Stimulated activated CD4-positive, alpha-beta T cell treated with anti-CD3 and anti-CD28 coated beads, TNF-alpha, amount 100 ng/mL, for 48 hours (primary cell): ENCODE measurements around the gene LMTK3.
"Not testable (repeated sequence)": the region's sequence is repeated elsewhere in the genome, so short reads cannot be mapped to it uniquely, and the experiment has no call there.

ENCODE experiments used
- DNase-seq, 3 donors: peaks; one replicate each; pipeline ENCODE4 v3.0.0-alpha.2; 2020; ENCODE audit warnings: low read depth in 3 of 3

The LMTK3 gene

GRCh38 chr19:48539503-48540096 is 28.0 kb upstream of the LMTK3 start:
- DNase-seq: no peak

- DNase-seq: not testable (repeated sequence)
These were observed 26.4 kb upstream of the LMTK3 start for GRCh38 chr19:48538057-48538456.

GRCh38 chr19:48537541-48537940 is 25.9 kb upstream of the LMTK3 start:
- no peak for DNase-seq

GRCh38 chr19:48533770-48534169 is 22.1 kb upstream of the LMTK3 start:
- no peak for DNase-seq

GRCh38 chr19:48530770-48531169 is 19.1 kb upstream of the LMTK3 start:
- DNase-seq: no peak

GRCh38 chr19:48530066-48530720 is 18.6 kb upstream of the LMTK3 start:
- DNase-seq: no peak

- DNase-seq: no peak
These were observed 17.5 kb upstream of the LMTK3 start for GRCh38 chr19:48529156-48529555.

GRCh38 chr19:48524732-48525131 is 13.1 kb upstream of the LMTK3 start:
- DNase-seq: no peak

GRCh38 chr19:48524221-48524620 is 12.6 kb upstream of the LMTK3 start:
- no peak for DNase-seq

GRCh38 chr19:48520134-48520533 is 8.5 kb upstream of the LMTK3 start:
- no peak for DNase-seq

- not testable (repeated sequence) for DNase-seq
These were observed 7.8 kb upstream of the LMTK3 start for GRCh38 chr19:48519426-48519825.

- DNase-seq: no peak
These were observed 6.6 kb upstream of the LMTK3 start for GRCh38 chr19:48518207-48518606.

- DNase-seq: no peak
These were observed 4.9 kb upstream of the LMTK3 start for GRCh38 chr19:48516536-48516935.

GRCh38 chr19:48514123-48514458 is 2.5 kb upstream of the LMTK3 start:
- no peak for DNase-seq

- DNase-seq: peak in 2 of 3 donors; percentile 55 to 66
These were observed 1.9 kb upstream of the LMTK3 start for GRCh38 chr19:48513289-48514122.

GRCh38 chr19:48512504-48513288 is 1.1 kb upstream of the LMTK3 start:
- DNase-seq: no peak

- no peak for DNase-seq
These were observed 309 bp downstream of the LMTK3 start for GRCh38 chr19:48511321-48511731.

GRCh38 chr19:48510421-48511268 is 990 bp downstream of the LMTK3 start:
- peak in 2 of 3 donors; percentile 47 to 80 for DNase-seq

- no peak for DNase-seq
These were observed 2.0 kb downstream of the LMTK3 start for GRCh38 chr19:48509467-48510194.

- DNase-seq: no peak
These were observed 2.8 kb downstream of the LMTK3 start for GRCh38 chr19:48508729-48509411.
